GM23338 (cell line): ENCODE measurements around the gene ADAM10. TPM values are rescaled to one million over a fixed set of nuclear protein-coding genes. Genes with fewer than 3 reads are reported as not detected.

ENCODE experiments used
- ATAC-seq: fragments of 200-7000 bp; cut with Tn5 transposase; 3 replicates; pipeline ENCODE4 v1.9.1; 2020
- DNase-seq: peaks from one replicate; pipeline ENCODE4 v3.0.0-alpha.2; 2015; ENCODE audit warnings: low spot score
- H2AFZ ChIP-seq: fragments of 200-600 bp; sonication (generic); 2 replicates; pipeline ENCODE4 v1.8.0; 2016; ENCODE audit warnings: antibody characterized with exemption, mild to moderate bottlenecking, moderate library complexity
- H3F3A ChIP-seq: fragments of 200-600 bp; sonication (generic); replicated peaks from 2 replicates; pipeline ENCODE4 v1.8.0; 2017; ENCODE audit warnings: antibody characterized with exemption, mixed run types, low read depth
- H3K27ac ChIP-seq: fragments of 200-600 bp; sonication (generic); 2 replicates; pipeline ENCODE4 v1.6.1; 2016; ENCODE audit warnings: low read depth
- H3K27me3 ChIP-seq: fragments of 200-600 bp; sonication (generic); 2 replicates; pipeline ENCODE4 v1.8.0; 2016; ENCODE audit warnings: mild to moderate bottlenecking, mixed run types, moderate library complexity; ENCODE audit not compliant: insufficient read depth
- H3K36me3 ChIP-seq: fragments of 200-600 bp; sonication (generic); 2 replicates; pipeline ENCODE4 v1.8.0; 2016; ENCODE audit warnings: mild to moderate bottlenecking; ENCODE audit not compliant: insufficient read depth
- H3K4me1 ChIP-seq: fragments of 200-600 bp; sonication (generic); 2 replicates; pipeline ENCODE4 v1.8.0; 2016; ENCODE audit warnings: mild to moderate bottlenecking, moderate library complexity; ENCODE audit not compliant: insufficient read depth
- H3K4me2 ChIP-seq: fragments of 200-600 bp; sonication (generic); 2 replicates; pipeline ENCODE4 v1.7.1; 2017; ENCODE audit warnings: mixed run types
- H3K4me3 ChIP-seq: fragments of 200-600 bp; sonication (generic); 2 replicates; pipeline ENCODE4 v1.6.1; 2016; ENCODE audit warnings: mixed run types
- H3K79me2 ChIP-seq: fragments of 200-600 bp; sonication (generic); replicated peaks from 2 replicates; pipeline ENCODE4 v1.8.0; 2017; ENCODE audit warnings: mild to moderate bottlenecking; ENCODE audit not compliant: insufficient read depth
- H3K9me2 ChIP-seq: fragments of 200-600 bp; sonication (generic); 2 replicates; pipeline ENCODE4 v1.8.0; 2017; ENCODE audit not compliant: insufficient read depth
- H4K20me1 ChIP-seq: fragments of 200-600 bp; sonication (generic); replicated peaks from 2 replicates; pipeline ENCODE4 v1.8.0; 2017; ENCODE audit warnings: mild to moderate bottlenecking; ENCODE audit not compliant: insufficient read depth
- H3K27ac Mint-ChIP-seq: 2 replicates; pipeline ENCODE4 v1.8.0; 2020; ENCODE audit warnings: inconsistent platforms, mild to moderate bottlenecking, moderate library complexity, mixed read lengths
- H3K27me3 Mint-ChIP-seq: 3 replicates; pipeline ENCODE4 v1.8.0; 2022; ENCODE audit warnings: low read depth, mild to moderate bottlenecking, moderate library complexity, mixed read lengths, inconsistent platforms; ENCODE audit not compliant: insufficient read depth, poor library complexity
- H3K36me3 Mint-ChIP-seq: 3 replicates; pipeline ENCODE4 v1.8.0; 2021; ENCODE audit warnings: low read depth, mild to moderate bottlenecking, inconsistent platforms, moderate library complexity, mixed read lengths
- H3K4me1 Mint-ChIP-seq: 3 replicates; pipeline ENCODE4 v1.8.0; 2020; ENCODE audit warnings: mild to moderate bottlenecking, inconsistent platforms, mixed read lengths
- H3K4me3 Mint-ChIP-seq: 3 replicates; pipeline ENCODE4 v1.8.0; 2021; ENCODE audit warnings: moderate library complexity, mild to moderate bottlenecking, inconsistent platforms, mixed read lengths
- H3K9me3 Mint-ChIP-seq: 3 replicates; pipeline ENCODE4 v1.8.0; 2020; ENCODE audit warnings: moderate library complexity, mild to moderate bottlenecking, inconsistent platforms, mixed read lengths
- CREB1 ChIP-seq: fragments of 250-450 bp; sonication (Bioruptor Pico); IDR thresholded peaks from 2 replicates; pipeline ENCODE4 v1.5.0; 2020; ENCODE audit warnings: low read depth, mild to moderate bottlenecking, moderate library complexity
- EZH2 ChIP-seq: fragments of 200-600 bp; sonication (generic); IDR thresholded peaks from one replicate; pipeline ENCODE4 v1.8.0; 2017; ENCODE audit warnings: antibody characterized with exemption, mild to moderate bottlenecking, low read depth; ENCODE audit not compliant: unreplicated experiment
- EZH2phosphoT487 ChIP-seq: fragments of 200-600 bp; sonication (generic); IDR thresholded peaks from one replicate; pipeline ENCODE4 v1.8.1; 2018; ENCODE audit warnings: antibody characterized with exemption; ENCODE audit not compliant: unreplicated experiment
- JUNB ChIP-seq: IDR thresholded peaks from one replicate; pipeline ENCODE4 v1.6.1; 2016; ENCODE audit warnings: antibody characterized with exemption; ENCODE audit not compliant: unreplicated experiment
- NANOG ChIP-seq: IDR thresholded peaks from 2 replicates; pipeline ENCODE4 v1.6.1; 2016; ENCODE audit warnings: antibody characterized with exemption, borderline replicate concordance
- POLR2AphosphoS5 ChIP-seq: IDR thresholded peaks from 2 replicates; pipeline ENCODE4 v1.6.1; 2016; ENCODE audit warnings: antibody characterized with exemption, low read depth
- STAT1 ChIP-seq: IDR thresholded peaks from one replicate; pipeline ENCODE4 v1.6.1; 2016; ENCODE audit warnings: antibody characterized with exemption; ENCODE audit not compliant: unreplicated experiment
- ZNF114 ChIP-seq: fragments of 250-450 bp; sonication (Bioruptor Pico); IDR thresholded peaks from 2 replicates; pipeline ENCODE4 v1.5.0; 2020; ENCODE audit warnings: mild to moderate bottlenecking, moderate library complexity
- ZNF331 ChIP-seq: fragments of 250-450 bp; sonication (Bioruptor Pico); IDR thresholded peaks from 2 replicates; pipeline ENCODE4 v1.5.0; 2020; ENCODE audit warnings: low read depth, mild to moderate bottlenecking, moderate library complexity
- polyA plus RNA-seq: library from polyadenylated mRNA; unstranded; fragments of >200 nt; fragmentation: Nextera tagmentation; extraction: Ambion mirVana; gene quantifications from 2 replicates; pipeline ENCODE4 v1.2.1, GENCODE V29; 2016
- total RNA-seq: library from RNA; depleted of rRNA; stranded (reverse); fragments of >200 nt; shearing (Covaris generic); gene quantifications from 2 replicates; pipeline ENCODE4 v1.2.3, GENCODE V29; 2014
- TF ChIP-seq, protein P1 (sequence below): IDR thresholded peaks from 2 replicates; pipeline ENCODE4 v1.6.1; 2016; ENCODE audit warnings: antibody characterized with exemption
- TF ChIP-seq, protein P2 (sequence below): IDR thresholded peaks from one replicate; pipeline ENCODE4 v1.6.1; 2018; ENCODE audit warnings: antibody characterized with exemption; ENCODE audit not compliant: unreplicated experiment
- TF ChIP-seq, protein P3 (sequence below): fragments of 250-450 bp; sonication (Bioruptor Pico); IDR thresholded peaks from 2 replicates; pipeline ENCODE4 v1.5.0; 2020; ENCODE audit warnings: mild to moderate bottlenecking, moderate library complexity
- TF ChIP-seq, protein P4 (sequence below), 2 experiments: fragments of 200-600 bp in 1 of 2; sonication (generic) in 1 of 2; conservative IDR thresholded peaks; 2 replicates each; pipeline versions ENCODE4 v1.5.1 to v1.6.1; 2016 to 2017; ENCODE audit warnings: antibody characterized with exemption in 2 of 2, low read depth in 2 of 2, mild to moderate bottlenecking in 2 of 2, moderate library complexity in 1 of 2

Gene ADAM10
- total and polyA plus RNA-seq, 2 experiments from 2014 or later = 25.0 to 114 TPM

DNA sequence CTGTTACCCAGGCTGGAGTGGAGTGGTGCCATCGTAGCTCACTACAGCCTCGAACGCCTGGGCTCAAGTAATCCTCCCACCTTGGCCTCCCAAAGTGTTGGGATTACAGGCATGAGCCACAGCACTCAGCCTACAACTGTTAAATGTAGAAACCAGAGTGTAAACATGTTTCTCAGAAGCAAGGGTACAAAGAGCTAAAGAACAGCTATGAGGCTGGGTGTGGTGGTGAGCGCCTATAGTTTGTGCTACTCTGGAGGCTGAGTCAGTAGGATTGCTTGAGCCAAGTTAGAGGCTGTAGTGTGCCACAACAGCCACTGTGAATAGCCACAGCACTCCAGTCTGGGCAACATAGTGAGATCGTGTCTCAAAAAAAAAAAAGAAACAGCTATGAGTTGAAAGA lies 16.8 kb upstream of the ADAM10 start:
- Histone ChIP-seq H3F3A (no peaks in the 10 kb centered on the region; the same call in 1 of the 2 replicates), H4K20me1 (no peaks in the 10 kb centered on the region), H3K4me3 (no peak overlapping the region), H3K4me1 (peaks cover 7% of the 10 kb centered on the region), H3K36me3 (no peaks in the 10 kb centered on the region; the same call in 1 of the 2 replicates), H3K27me3 (no peaks in the 10 kb centered on the region), H3K9me2 (no peaks in the 10 kb centered on the region), H2AFZ (no peak overlapping the region), H3K79me2 (0 out of 2 replicates have a peak, but pooled peaks cover 3% of the 10 kb centered on the region), H3K4me2 (no peak overlapping the region), H3K27ac (no peak overlapping the region)
- Mint-ChIP-seq H3K27ac (no peak overlapping the region; the same call in 1 of the 2 replicates), H3K4me3 (no peak overlapping the region), H3K27me3 (peaks cover 15% of the 10 kb centered on the region), H3K4me1 (0 out of 3 replicates have a peak, but pooled peaks cover 3% of the 10 kb centered on the region), H3K9me3 (peaks cover 9% of the 10 kb centered on the region), H3K36me3 (peaks cover 7% of the 10 kb centered on the region; the same call in 2 of the 3 replicates)
- TF ChIP-seq, protein P1, sequence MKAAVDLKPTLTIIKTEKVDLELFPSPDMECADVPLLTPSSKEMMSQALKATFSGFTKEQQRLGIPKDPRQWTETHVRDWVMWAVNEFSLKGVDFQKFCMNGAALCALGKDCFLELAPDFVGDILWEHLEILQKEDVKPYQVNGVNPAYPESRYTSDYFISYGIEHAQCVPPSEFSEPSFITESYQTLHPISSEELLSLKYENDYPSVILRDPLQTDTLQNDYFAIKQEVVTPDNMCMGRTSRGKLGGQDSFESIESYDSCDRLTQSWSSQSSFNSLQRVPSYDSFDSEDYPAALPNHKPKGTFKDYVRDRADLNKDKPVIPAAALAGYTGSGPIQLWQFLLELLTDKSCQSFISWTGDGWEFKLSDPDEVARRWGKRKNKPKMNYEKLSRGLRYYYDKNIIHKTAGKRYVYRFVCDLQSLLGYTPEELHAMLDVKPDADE = no peak
- TF ChIP-seq, protein P2, sequence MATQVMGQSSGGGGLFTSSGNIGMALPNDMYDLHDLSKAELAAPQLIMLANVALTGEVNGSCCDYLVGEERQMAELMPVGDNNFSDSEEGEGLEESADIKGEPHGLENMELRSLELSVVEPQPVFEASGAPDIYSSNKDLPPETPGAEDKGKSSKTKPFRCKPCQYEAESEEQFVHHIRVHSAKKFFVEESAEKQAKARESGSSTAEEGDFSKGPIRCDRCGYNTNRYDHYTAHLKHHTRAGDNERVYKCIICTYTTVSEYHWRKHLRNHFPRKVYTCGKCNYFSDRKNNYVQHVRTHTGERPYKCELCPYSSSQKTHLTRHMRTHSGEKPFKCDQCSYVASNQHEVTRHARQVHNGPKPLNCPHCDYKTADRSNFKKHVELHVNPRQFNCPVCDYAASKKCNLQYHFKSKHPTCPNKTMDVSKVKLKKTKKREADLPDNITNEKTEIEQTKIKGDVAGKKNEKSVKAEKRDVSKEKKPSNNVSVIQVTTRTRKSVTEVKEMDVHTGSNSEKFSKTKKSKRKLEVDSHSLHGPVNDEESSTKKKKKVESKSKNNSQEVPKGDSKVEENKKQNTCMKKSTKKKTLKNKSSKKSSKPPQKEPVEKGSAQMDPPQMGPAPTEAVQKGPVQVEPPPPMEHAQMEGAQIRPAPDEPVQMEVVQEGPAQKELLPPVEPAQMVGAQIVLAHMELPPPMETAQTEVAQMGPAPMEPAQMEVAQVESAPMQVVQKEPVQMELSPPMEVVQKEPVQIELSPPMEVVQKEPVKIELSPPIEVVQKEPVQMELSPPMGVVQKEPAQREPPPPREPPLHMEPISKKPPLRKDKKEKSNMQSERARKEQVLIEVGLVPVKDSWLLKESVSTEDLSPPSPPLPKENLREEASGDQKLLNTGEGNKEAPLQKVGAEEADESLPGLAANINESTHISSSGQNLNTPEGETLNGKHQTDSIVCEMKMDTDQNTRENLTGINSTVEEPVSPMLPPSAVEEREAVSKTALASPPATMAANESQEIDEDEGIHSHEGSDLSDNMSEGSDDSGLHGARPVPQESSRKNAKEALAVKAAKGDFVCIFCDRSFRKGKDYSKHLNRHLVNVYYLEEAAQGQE = no peak
- TF ChIP-seq JUNB = no peak
- TF ChIP-seq, protein P3, sequence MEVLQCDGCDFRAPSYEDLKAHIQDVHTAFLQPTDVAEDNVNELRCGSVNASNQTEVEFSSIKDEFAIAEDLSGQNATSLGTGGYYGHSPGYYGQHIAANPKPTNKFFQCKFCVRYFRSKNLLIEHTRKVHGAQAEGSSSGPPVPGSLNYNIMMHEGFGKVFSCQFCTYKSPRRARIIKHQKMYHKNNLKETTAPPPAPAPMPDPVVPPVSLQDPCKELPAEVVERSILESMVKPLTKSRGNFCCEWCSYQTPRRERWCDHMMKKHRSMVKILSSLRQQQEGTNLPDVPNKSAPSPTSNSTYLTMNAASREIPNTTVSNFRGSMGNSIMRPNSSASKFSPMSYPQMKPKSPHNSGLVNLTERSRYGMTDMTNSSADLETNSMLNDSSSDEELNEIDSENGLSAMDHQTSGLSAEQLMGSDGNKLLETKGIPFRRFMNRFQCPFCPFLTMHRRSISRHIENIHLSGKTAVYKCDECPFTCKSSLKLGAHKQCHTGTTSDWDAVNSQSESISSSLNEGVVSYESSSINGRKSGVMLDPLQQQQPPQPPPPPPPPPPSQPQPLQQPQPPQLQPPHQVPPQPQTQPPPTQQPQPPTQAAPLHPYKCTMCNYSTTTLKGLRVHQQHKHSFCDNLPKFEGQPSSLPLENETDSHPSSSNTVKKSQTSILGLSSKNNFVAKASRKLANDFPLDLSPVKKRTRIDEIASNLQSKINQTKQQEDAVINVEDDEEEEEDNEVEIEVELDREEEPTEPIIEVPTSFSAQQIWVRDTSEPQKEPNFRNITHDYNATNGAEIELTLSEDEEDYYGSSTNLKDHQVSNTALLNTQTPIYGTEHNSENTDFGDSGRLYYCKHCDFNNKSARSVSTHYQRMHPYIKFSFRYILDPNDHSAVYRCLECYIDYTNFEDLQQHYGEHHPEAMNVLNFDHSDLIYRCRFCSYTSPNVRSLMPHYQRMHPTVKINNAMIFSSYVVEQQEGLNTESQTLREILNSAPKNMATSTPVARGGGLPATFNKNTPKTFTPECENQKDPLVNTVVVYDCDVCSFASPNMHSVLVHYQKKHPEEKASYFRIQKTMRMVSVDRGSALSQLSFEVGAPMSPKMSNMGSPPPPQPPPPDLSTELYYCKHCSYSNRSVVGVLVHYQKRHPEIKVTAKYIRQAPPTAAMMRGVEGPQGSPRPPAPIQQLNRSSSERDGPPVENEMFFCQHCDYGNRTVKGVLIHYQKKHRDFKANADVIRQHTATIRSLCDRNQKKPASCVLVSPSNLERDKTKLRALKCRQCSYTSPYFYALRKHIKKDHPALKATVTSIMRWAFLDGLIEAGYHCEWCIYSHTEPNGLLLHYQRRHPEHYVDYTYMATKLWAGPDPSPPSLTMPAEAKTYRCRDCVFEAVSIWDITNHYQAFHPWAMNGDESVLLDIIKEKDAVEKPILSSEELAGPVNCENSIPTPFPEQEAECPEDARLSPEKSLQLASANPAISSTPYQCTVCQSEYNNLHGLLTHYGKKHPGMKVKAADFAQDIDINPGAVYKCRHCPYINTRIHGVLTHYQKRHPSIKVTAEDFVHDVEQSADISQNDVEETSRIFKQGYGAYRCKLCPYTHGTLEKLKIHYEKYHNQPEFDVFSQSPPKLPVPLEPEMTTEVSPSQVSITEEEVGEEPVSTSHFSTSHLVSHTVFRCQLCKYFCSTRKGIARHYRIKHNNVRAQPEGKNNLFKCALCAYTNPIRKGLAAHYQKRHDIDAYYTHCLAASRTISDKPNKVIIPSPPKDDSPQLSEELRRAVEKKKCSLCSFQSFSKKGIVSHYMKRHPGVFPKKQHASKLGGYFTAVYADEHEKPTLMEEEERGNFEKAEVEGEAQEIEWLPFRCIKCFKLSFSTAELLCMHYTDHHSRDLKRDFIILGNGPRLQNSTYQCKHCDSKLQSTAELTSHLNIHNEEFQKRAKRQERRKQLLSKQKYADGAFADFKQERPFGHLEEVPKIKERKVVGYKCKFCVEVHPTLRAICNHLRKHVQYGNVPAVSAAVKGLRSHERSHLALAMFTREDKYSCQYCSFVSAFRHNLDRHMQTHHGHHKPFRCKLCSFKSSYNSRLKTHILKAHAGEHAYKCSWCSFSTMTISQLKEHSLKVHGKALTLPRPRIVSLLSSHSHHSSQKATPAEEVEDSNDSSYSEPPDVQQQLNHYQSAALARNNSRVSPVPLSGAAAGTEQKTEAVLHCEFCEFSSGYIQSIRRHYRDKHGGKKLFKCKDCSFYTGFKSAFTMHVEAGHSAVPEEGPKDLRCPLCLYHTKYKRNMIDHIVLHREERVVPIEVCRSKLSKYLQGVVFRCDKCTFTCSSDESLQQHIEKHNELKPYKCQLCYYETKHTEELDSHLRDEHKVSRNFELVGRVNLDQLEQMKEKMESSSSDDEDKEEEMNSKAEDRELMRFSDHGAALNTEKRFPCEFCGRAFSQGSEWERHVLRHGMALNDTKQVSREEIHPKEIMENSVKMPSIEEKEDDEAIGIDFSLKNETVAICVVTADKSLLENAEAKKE (CRISPR knock-in tag) = no peak
- TF ChIP-seq STAT1 = no peak
- no peak for TF ChIP-seq CREB1 (CRISPR knock-in tag)
- no peak for TF ChIP-seq EZH2
- TF ChIP-seq EZH2phosphoT487 = no peak
- TF ChIP-seq ZNF331 (CRISPR knock-in tag) = no peak
- TF ChIP-seq, protein P4, sequence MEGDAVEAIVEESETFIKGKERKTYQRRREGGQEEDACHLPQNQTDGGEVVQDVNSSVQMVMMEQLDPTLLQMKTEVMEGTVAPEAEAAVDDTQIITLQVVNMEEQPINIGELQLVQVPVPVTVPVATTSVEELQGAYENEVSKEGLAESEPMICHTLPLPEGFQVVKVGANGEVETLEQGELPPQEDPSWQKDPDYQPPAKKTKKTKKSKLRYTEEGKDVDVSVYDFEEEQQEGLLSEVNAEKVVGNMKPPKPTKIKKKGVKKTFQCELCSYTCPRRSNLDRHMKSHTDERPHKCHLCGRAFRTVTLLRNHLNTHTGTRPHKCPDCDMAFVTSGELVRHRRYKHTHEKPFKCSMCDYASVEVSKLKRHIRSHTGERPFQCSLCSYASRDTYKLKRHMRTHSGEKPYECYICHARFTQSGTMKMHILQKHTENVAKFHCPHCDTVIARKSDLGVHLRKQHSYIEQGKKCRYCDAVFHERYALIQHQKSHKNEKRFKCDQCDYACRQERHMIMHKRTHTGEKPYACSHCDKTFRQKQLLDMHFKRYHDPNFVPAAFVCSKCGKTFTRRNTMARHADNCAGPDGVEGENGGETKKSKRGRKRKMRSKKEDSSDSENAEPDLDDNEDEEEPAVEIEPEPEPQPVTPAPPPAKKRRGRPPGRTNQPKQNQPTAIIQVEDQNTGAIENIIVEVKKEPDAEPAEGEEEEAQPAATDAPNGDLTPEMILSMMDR (conservative IDR thresholded peaks at IDR 0.05; ENCODE audit: low read depth in 2 of 2) = no peak
- TF ChIP-seq POLR2AphosphoS5 = no peak
- TF ChIP-seq ZNF114 = no peak
- TF ChIP-seq NANOG = no peak
- ATAC-seq = no peak
- DNase-seq = no peak
